GM06990 (cell line): ENCODE data around the gene MEI1.

Experiments used
- DNase-seq: peaks from one replicate; pipeline ENCODE4 v3.0.0-alpha.2; 2011; ENCODE audit not compliant: insufficient read length; ENCODE audit errors: extremely low read depth
- H3K27me3 ChIP-seq: replicated peaks from 2 replicates; pipeline ENCODE4 v1.6.0; 2011; ENCODE audit warnings: low read length; ENCODE audit not compliant: control insufficient read depth, insufficient read depth
- H3K36me3 ChIP-seq: 2 replicates; pipeline ENCODE4 v1.5.1; 2011; ENCODE audit warnings: low read length; ENCODE audit not compliant: control insufficient read depth, insufficient read depth
- H3K4me3 ChIP-seq: replicated peaks from 2 replicates; pipeline ENCODE4 v1.5.1; 2011; ENCODE audit warnings: low read depth, mild to moderate bottlenecking, control low read depth, low read length
- TF ChIP-seq, protein P1 (sequence below): IDR thresholded peaks from 2 replicates; pipeline ENCODE4 v1.5.1; 2011; ENCODE audit warnings: low read length, control low read depth, mild to moderate bottlenecking, inconsistent platforms; ENCODE audit not compliant: insufficient read depth, poor library complexity, severe bottlenecking

MEI1 gene

DNA sequence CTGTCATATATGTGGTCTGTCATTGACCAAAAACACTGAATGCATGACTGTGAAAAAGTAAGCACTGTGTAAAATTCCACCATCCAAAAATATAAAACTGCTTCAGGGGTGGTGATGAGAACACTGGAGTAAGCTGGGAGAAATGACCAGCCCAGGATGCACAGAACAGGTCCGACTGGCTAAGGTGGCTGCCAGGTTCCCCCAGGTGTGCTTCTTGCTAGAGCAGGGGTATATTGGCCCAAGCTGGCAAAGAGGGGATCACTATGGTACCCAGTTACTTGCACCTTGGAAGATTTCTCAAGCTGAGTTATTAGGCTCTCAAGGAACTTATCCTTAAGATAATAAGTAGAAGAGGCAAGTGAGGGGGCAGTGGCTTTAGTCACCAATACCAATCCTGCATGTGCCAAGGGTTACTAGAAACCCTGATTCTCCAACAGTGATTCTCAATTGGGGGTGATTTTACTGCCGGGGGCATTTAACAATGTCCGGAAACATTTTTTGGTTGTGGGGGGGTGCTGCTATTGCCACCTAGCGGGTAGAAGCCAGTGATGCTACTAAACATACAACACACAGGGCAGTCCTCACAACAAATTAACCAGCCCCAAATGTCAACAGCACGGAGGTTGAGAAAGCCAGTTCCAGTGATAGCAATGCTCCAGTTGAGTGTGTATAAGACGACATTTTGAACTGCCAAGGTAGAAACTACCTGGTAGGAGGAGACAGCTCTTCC, 26.4 kb upstream of the MEI1 start:
- DNase-seq, result no peak
- TF ChIP-seq, protein P1, sequence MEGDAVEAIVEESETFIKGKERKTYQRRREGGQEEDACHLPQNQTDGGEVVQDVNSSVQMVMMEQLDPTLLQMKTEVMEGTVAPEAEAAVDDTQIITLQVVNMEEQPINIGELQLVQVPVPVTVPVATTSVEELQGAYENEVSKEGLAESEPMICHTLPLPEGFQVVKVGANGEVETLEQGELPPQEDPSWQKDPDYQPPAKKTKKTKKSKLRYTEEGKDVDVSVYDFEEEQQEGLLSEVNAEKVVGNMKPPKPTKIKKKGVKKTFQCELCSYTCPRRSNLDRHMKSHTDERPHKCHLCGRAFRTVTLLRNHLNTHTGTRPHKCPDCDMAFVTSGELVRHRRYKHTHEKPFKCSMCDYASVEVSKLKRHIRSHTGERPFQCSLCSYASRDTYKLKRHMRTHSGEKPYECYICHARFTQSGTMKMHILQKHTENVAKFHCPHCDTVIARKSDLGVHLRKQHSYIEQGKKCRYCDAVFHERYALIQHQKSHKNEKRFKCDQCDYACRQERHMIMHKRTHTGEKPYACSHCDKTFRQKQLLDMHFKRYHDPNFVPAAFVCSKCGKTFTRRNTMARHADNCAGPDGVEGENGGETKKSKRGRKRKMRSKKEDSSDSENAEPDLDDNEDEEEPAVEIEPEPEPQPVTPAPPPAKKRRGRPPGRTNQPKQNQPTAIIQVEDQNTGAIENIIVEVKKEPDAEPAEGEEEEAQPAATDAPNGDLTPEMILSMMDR, result peak; percentile 79
- no peaks in the 10 kb centered on the region for H3K27me3 ChIP-seq
- H3K36me3 ChIP-seq, result peaks cover 14% of the 10 kb centered on the region
- no peak overlapping the region for H3K4me3 ChIP-seq

DNA sequence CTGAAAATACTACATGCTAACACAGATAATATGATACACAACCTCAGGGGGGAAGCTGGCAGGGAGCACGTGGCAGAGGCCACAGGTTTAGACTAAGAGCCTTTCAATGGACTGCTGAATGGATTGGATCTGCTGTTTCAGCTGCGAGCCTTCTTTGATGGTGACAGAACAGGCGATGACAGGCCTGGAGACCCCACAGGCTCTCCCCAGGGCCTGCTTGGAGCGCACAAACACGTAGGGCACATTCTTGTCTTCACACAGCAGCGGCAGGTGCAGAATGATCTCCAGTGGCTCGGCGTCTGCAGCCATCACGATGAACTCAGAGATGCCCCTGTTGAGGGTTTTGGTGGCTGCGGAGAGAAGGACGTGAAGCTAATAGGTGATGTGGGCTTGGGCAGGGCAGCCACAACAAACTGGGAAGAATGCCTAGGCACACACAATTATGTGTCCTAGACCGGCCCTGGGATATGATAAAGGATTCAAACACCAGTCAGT, 24.4 kb upstream of the MEI1 start:
- Histone ChIP-seq H3K4me3 (no peak overlapping the region), H3K36me3 (peaks cover 22% of the 10 kb centered on the region), H3K27me3 (no peaks in the 10 kb centered on the region)
- DNase-seq, result no peak
- TF ChIP-seq, protein P1, result no peak

DNA sequence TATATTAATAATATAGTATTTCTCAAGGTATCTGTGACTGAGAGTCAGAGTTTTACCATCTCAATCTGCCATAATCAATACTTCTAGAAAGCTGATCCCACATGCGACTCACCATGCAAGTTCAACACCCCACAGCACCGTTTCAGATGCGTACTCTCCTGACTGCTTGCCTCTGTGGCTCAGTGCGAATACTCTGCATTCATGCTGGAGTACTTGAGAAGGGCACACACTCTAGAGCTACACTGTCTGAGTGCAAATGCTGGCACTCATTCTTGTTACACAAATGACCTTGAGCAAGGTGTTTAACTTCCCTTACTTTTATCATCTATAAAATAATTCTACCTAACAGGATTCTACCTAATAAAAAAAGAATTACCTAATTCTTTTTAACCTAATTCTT, 23.2 kb upstream of the MEI1 start:
- TF ChIP-seq, protein P1, result no peak
- Histone ChIP-seq H3K36me3 (peaks cover 24% of the 10 kb centered on the region), H3K27me3 (no peaks in the 10 kb centered on the region), H3K4me3 (no peak overlapping the region)
- DNase-seq, result no peak

DNA sequence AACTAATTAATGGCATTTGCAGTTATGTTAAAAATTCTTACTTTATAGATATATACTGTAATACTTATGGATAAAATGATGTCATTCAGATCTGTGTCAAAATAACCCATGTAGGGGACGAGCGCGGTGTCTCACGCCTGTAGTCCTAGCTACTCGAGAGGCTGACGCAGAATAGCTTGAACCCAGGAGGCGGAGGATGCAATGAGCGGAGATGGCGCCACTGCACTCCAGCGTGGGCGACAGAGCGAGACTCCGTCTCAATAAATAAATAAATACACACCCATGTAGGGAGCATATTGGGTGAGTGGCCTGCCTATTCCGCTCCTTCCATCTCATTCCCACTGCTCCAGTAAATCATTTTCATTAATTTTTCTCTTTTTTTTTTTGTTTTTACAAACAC, 17.7 kb upstream of the MEI1 start:
- TF ChIP-seq, protein P1, result no peak
- Histone ChIP-seq H3K4me3 (peak overlapping the region; percentile 85), H3K27me3 (no peaks in the 10 kb centered on the region), H3K36me3 (peaks cover 11% of the 10 kb centered on the region)
- no peak for DNase-seq

DNA sequence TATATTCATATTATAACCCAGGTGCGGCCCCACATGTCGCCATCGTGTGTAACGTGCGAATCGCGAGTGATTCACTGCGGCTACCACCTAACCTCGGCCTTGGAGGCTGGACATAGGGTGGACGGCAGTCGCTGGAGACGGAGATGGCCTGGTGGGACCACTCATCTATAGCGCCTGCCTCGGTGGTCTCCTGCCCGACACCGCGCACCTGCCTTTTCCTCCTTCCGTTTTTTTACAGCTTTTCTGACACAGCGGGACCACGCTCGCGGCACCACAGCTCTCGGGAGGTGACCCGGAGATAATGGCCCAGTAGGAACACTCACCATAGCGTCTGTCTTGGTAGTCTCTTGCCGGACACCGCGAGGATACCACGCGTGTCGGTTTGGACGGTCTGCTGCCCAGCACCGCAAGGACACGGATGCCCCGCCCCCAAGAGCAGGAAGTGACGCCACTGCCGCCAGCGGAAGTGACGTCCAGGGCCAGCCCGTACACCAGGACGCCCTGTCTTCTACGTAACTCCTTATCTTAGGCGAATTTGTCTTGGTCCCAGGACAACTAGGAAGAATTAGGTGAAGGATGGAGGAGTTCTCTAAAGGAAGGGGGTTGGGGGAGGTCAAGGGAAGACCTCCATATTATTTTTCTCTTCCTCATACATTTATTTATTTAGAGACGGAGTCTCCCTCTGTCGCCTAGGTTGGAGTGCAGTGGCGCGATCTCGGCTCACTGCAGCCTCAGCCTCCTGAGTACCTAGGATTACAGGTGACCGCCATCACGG, 17.1 kb upstream of the MEI1 start:
- H3K36me3 ChIP-seq, result peaks cover 11% of the 10 kb centered on the region
- peak; percentile 89 for DNase-seq

More for the DNA sequence above, 17.1 kb upstream of the MEI1 start:
- TF ChIP-seq, protein P1, result no peak
- Histone ChIP-seq H3K4me3 (peak overlapping the region; percentile 85), H3K27me3 (no peaks in the 10 kb centered on the region)
